ENCODE data around the gene SLC41A2. TPM values are rescaled to one million over a fixed set of nuclear protein-coding genes. Genes with fewer than 3 reads are reported as not detected.

SLC41A2 gene
- total RNA-seq, 1 donor from 2014 or later, result 12.0 TPM

GRCh38 chr12:104933778-104934177 is 24.3 kb downstream of the SLC41A2 start:
- Histone ChIP-seq H3K36me3 (ENCODE audit: control insufficient read depth in 3 of 3, insufficient read depth in 3 of 3, low read length in 3 of 3) (no peaks in the 10 kb centered on the region), H3K9ac (ENCODE audit: low read depth in 1 of 3, low read length in 3 of 3) (no peak overlapping the region), H3K9me3 (ENCODE audit: control insufficient read depth in 3 of 3, low read length in 3 of 3) (no peaks in the 10 kb centered on the region), H3K27ac (ENCODE audit: low read depth, low read length) (no peak overlapping the region), H3K27me3 (ENCODE audit: control insufficient read depth in 3 of 3, insufficient read depth in 3 of 3, low read length in 3 of 3) (no peaks in the 10 kb centered on the region), H3K4me1 (ENCODE audit: control insufficient read depth in 3 of 3, insufficient read depth in 3 of 3, low read length in 3 of 3) (no peaks in the 10 kb centered on the region), H3K4me3 (ENCODE audit: low read length in 3 of 3) (no peak overlapping the region)

- H3K4me1 ChIP-seq (ENCODE audit: control insufficient read depth in 3 of 3, insufficient read depth in 3 of 3, low read length in 3 of 3), result no peaks in the 10 kb centered on the region
- no peaks in the 10 kb centered on the region for H3K27me3 ChIP-seq (ENCODE audit: control insufficient read depth in 3 of 3, insufficient read depth in 3 of 3, low read length in 3 of 3)
- H3K36me3 ChIP-seq (ENCODE audit: control insufficient read depth in 3 of 3, insufficient read depth in 3 of 3, low read length in 3 of 3), result no peaks in the 10 kb centered on the region
- H3K27ac ChIP-seq (ENCODE audit: low read depth, low read length), result no peak overlapping the region
- H3K9ac ChIP-seq (ENCODE audit: low read depth in 1 of 3, low read length in 3 of 3), result no peak overlapping the region
- H3K4me3 ChIP-seq (ENCODE audit: low read length in 3 of 3), result no peak overlapping the region
- H3K9me3 ChIP-seq (ENCODE audit: control insufficient read depth in 3 of 3, low read length in 3 of 3), result no peaks in the 10 kb centered on the region
Measured at GRCh38 chr12:104933128-104933527, 25.0 kb downstream of the SLC41A2 start.

- Histone ChIP-seq H3K4me1 (ENCODE audit: control insufficient read depth in 3 of 3, insufficient read depth in 3 of 3, low read length in 3 of 3) (no peaks in the 10 kb centered on the region), H3K27me3 (ENCODE audit: control insufficient read depth in 3 of 3, insufficient read depth in 3 of 3, low read length in 3 of 3) (no peaks in the 10 kb centered on the region), H3K27ac (ENCODE audit: low read depth, low read length) (no peak overlapping the region), H3K4me3 (ENCODE audit: low read length in 3 of 3) (no peak overlapping the region), H3K36me3 (ENCODE audit: control insufficient read depth in 3 of 3, insufficient read depth in 3 of 3, low read length in 3 of 3) (no peaks in the 10 kb centered on the region), H3K9me3 (ENCODE audit: control insufficient read depth in 3 of 3, low read length in 3 of 3) (no peaks in the 10 kb centered on the region), H3K9ac (ENCODE audit: low read depth in 1 of 3, low read length in 3 of 3) (no peak overlapping the region)
Measured at GRCh38 chr12:104930388-104931326, 27.4 kb downstream of the SLC41A2 start.

DNA sequence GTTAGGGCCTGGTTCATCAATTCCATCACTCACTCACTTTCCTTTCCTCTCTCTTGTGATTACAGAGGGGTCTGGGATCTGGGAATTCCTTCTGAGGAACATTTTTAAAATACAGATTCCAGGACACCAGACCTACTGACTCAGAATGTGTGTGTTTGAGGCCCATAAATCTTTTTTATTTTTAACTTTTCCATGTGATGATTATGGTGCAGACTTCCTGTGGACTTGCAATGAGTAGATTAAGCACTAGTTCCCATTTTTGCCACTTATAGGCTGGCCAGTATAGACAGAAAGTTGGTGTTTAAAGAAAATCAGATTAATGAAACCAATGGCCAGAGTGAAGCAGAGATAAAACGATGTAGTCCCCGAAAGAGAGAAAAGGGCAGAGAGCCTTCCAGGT is 28.1 kb downstream of the SLC41A2 start:
- Histone ChIP-seq H3K36me3 (ENCODE audit: control insufficient read depth in 3 of 3, insufficient read depth in 3 of 3, low read length in 3 of 3) (no peaks in the 10 kb centered on the region), H3K27me3 (ENCODE audit: control insufficient read depth in 3 of 3, insufficient read depth in 3 of 3, low read length in 3 of 3) (no peaks in the 10 kb centered on the region), H3K9ac (ENCODE audit: low read depth in 1 of 3, low read length in 3 of 3) (no peak overlapping the region), H3K27ac (ENCODE audit: low read depth, low read length) (no peak overlapping the region), H3K4me3 (ENCODE audit: low read length in 3 of 3) (no peak overlapping the region), H3K4me1 (ENCODE audit: control insufficient read depth in 3 of 3, insufficient read depth in 3 of 3, low read length in 3 of 3) (no peaks in the 10 kb centered on the region), H3K9me3 (ENCODE audit: control insufficient read depth in 3 of 3, low read length in 3 of 3) (no peaks in the 10 kb centered on the region)

DNA sequence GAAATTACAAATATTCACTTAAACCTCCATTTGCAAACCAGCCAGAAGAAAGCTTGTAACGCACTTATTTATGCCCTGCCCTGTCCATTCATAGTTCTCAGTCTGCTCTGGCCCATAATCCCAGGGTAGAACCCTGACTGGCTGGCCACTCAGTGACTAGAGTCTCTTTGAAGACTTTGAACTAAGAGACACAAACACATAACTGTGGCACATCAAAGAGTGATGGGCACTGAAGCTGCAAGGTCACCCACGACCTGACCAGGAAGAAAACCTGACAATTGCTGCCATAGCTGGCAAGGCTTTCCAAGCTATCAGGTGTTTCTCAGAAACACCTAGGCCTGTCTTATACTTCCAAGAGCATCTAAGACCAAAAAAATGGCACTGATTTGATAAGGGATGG is 28.7 kb downstream of the SLC41A2 start:
- Histone ChIP-seq H3K4me3 (ENCODE audit: low read length in 3 of 3) (no peak overlapping the region), H3K36me3 (ENCODE audit: control insufficient read depth in 3 of 3, insufficient read depth in 3 of 3, low read length in 3 of 3) (no peaks in the 10 kb centered on the region), H3K9me3 (ENCODE audit: control insufficient read depth in 3 of 3, low read length in 3 of 3) (no peaks in the 10 kb centered on the region), H3K9ac (ENCODE audit: low read depth in 1 of 3, low read length in 3 of 3) (no peak overlapping the region), H3K27ac (ENCODE audit: low read depth, low read length) (no peak overlapping the region), H3K4me1 (ENCODE audit: control insufficient read depth in 3 of 3, insufficient read depth in 3 of 3, low read length in 3 of 3) (no peaks in the 10 kb centered on the region), H3K27me3 (ENCODE audit: control insufficient read depth in 3 of 3, insufficient read depth in 3 of 3, low read length in 3 of 3) (no peaks in the 10 kb centered on the region)

GRCh38 chr12:104928036-104928745 is 29.9 kb downstream of the SLC41A2 start:
- H3K9me3 ChIP-seq (ENCODE audit: control insufficient read depth in 3 of 3, low read length in 3 of 3), result no peaks in the 10 kb centered on the region
- H3K27ac ChIP-seq (ENCODE audit: low read depth, low read length), result no peak overlapping the region
- H3K4me3 ChIP-seq (ENCODE audit: low read length in 3 of 3), result no peak overlapping the region
- H3K4me1 ChIP-seq (ENCODE audit: control insufficient read depth in 3 of 3, insufficient read depth in 3 of 3, low read length in 3 of 3), result no peaks in the 10 kb centered on the region
- H3K27me3 ChIP-seq (ENCODE audit: control insufficient read depth in 3 of 3, insufficient read depth in 3 of 3, low read length in 3 of 3), result no peaks in the 10 kb centered on the region
- H3K36me3 ChIP-seq (ENCODE audit: control insufficient read depth in 3 of 3, insufficient read depth in 3 of 3, low read length in 3 of 3), result no peaks in the 10 kb centered on the region
- H3K9ac ChIP-seq (ENCODE audit: low read depth in 1 of 3, low read length in 3 of 3), result no peak overlapping the region

DNA sequence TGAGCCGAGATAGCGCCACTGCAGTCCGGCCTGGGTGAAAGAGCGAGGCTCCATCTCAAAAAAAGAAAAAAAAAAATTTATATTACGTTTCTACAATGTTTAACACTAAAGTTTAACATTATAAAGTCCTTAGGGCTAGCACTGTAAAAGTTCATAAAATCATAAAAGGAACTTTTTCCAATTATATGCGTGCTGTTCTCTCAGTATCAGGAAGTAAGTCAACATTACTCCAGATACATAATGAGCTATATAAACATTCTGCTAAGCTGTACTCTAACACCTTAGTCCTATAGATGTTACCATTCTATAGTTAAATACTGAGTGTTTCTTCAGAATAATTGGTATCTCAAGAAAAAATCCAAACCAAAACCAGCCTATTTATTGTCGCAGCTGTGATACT is 32.6 kb downstream of the SLC41A2 start:
- Histone ChIP-seq H3K9ac (ENCODE audit: low read depth in 1 of 3, low read length in 3 of 3) (no peak overlapping the region), H3K4me3 (ENCODE audit: low read length in 3 of 3) (no peak overlapping the region), H3K9me3 (ENCODE audit: control insufficient read depth in 3 of 3, low read length in 3 of 3) (peaks cover 0 to 2% (median 0%) of the 10 kb centered on the region in 3 donors)

GRCh38 chr12:104921340-104921739 is 36.8 kb downstream of the SLC41A2 start:
- Histone ChIP-seq H3K36me3 (ENCODE audit: control insufficient read depth in 3 of 3, insufficient read depth in 3 of 3, low read length in 3 of 3) (no peaks in the 10 kb centered on the region), H3K27ac (ENCODE audit: low read depth, low read length) (no peak overlapping the region), H3K4me1 (ENCODE audit: control insufficient read depth in 3 of 3, insufficient read depth in 3 of 3, low read length in 3 of 3) (no peaks in the 10 kb centered on the region), H3K4me3 (ENCODE audit: low read length in 3 of 3) (no peak overlapping the region), H3K27me3 (ENCODE audit: control insufficient read depth in 3 of 3, insufficient read depth in 3 of 3, low read length in 3 of 3) (no peaks in the 10 kb centered on the region), H3K9me3 (ENCODE audit: control insufficient read depth in 3 of 3, low read length in 3 of 3) (peaks cover 0 to 2% (median 0%) of the 10 kb centered on the region in 3 donors), H3K9ac (ENCODE audit: low read depth in 1 of 3, low read length in 3 of 3) (no peak overlapping the region)

More for the DNA sequence above, 32.6 kb downstream of the SLC41A2 start:
- Histone ChIP-seq H3K4me1 (ENCODE audit: control insufficient read depth in 3 of 3, insufficient read depth in 3 of 3, low read length in 3 of 3) (no peaks in the 10 kb centered on the region), H3K27ac (ENCODE audit: low read depth, low read length) (no peak overlapping the region), H3K36me3 (ENCODE audit: control insufficient read depth in 3 of 3, insufficient read depth in 3 of 3, low read length in 3 of 3) (no peaks in the 10 kb centered on the region), H3K27me3 (ENCODE audit: control insufficient read depth in 3 of 3, insufficient read depth in 3 of 3, low read length in 3 of 3) (no peaks in the 10 kb centered on the region)

- Histone ChIP-seq H3K27me3 (ENCODE audit: control insufficient read depth in 3 of 3, insufficient read depth in 3 of 3, low read length in 3 of 3) (no peaks in the 10 kb centered on the region), H3K9me3 (ENCODE audit: control insufficient read depth in 3 of 3, low read length in 3 of 3) (no peaks in the 10 kb centered on the region), H3K27ac (ENCODE audit: low read depth, low read length) (no peak overlapping the region), H3K36me3 (ENCODE audit: control insufficient read depth in 3 of 3, insufficient read depth in 3 of 3, low read length in 3 of 3) (no peaks in the 10 kb centered on the region), H3K9ac (ENCODE audit: low read depth in 1 of 3, low read length in 3 of 3) (no peak overlapping the region), H3K4me3 (ENCODE audit: low read length in 3 of 3) (no peak overlapping the region), H3K4me1 (ENCODE audit: control insufficient read depth in 3 of 3, insufficient read depth in 3 of 3, low read length in 3 of 3) (no peaks in the 10 kb centered on the region)
Measured at GRCh38 chr12:104911942-104912341, 46.1 kb downstream of the SLC41A2 start.

DNA sequence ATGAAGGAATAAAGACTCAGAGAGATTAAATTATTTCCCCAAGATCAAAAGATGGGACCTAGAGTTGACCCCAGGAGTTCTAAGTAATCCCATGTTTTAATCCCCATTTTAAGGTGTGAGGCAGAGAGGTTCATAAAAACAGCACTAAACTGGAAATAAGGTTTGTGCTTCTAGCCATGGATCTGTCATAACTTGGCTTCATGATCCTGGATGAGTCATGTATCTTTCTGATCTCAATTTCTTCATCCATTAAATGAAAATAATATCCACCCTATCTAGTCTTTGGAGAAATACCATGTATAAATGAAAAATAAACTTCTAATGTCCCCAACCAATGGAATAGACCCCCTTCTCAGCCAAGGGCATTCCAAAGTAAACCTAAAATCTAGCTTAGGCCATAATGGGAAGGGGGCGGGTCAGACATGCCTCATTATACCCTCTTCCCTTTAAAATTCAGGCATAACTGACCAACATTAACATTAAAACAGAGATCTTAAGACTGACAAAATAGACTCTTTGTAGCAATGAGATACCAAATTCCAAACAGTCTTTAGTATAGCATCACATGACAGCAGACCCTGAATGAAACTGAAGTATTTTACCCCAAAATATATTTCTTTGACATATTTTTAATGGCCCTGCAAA is 47.8 kb downstream of the SLC41A2 start:
- no peak overlapping the region for H3K4me3 ChIP-seq (ENCODE audit: low read length in 3 of 3)
- no peaks in the 10 kb centered on the region for H3K27me3 ChIP-seq (ENCODE audit: control insufficient read depth in 3 of 3, insufficient read depth in 3 of 3, low read length in 3 of 3)

More for the DNA sequence above, 47.8 kb downstream of the SLC41A2 start:
- Histone ChIP-seq H3K36me3 (ENCODE audit: control insufficient read depth in 3 of 3, insufficient read depth in 3 of 3, low read length in 3 of 3) (no peaks in the 10 kb centered on the region), H3K9ac (ENCODE audit: low read depth in 1 of 3, low read length in 3 of 3) (no peak overlapping the region), H3K9me3 (ENCODE audit: control insufficient read depth in 3 of 3, low read length in 3 of 3) (no peaks in the 10 kb centered on the region), H3K4me1 (ENCODE audit: control insufficient read depth in 3 of 3, insufficient read depth in 3 of 3, low read length in 3 of 3) (no peaks in the 10 kb centered on the region), H3K27ac (ENCODE audit: low read depth, low read length) (peak overlapping the region; percentile 55)
